ENCODE results near the gene FOXB1. TPM values are rescaled to one million over a fixed set of nuclear protein-coding genes. Genes with fewer than 3 reads are reported as not detected.

The FOXB1 gene
- total RNA-seq, 1 experiment from 2014 or later = not detected

- DNase-seq = no peak
- Mint-ChIP-seq H3K4me3 (ENCODE audit: low read depth, unreplicated experiment) (no peak overlapping the region), H3K9me3 (ENCODE audit: low read depth, unreplicated experiment) (no peaks in the 10 kb centered on the region), H3K36me3 (ENCODE audit: insufficient read depth, unreplicated experiment) (peaks cover 27% of the 10 kb centered on the region), H3K4me1 (ENCODE audit: low read depth, unreplicated experiment) (peaks cover 40% of the 10 kb centered on the region), H3K27me3 (ENCODE audit: unreplicated experiment) (peaks cover 84% of the 10 kb centered on the region), H3K27ac (ENCODE audit: unreplicated experiment) (no peak overlapping the region)
- no TSS peak for BruUV-seq (replicated peaks)
- intact Hi-C loops (cut with micrococcal nuclease; ENCODE audit: unreplicated experiment) = no loop called here
- CTCF ChIA-PET = interaction anchor here (1.2 kb wide), 1 partner anchor 9 kb away, joined by 3 read pairs; no protein-coding TSS in a partner anchor
- TF ChIP-seq CTCF (IDR thresholded peaks at IDR 0.05; ENCODE audit: unreplicated experiment) = no peak
Measured at GRCh38 chr15:60002528-60003218, 1.4 kb upstream of the FOXB1 start.

GRCh38 chr15:60003243-60004008 lies 685 bp upstream of the FOXB1 start:
- no peak for TF ChIP-seq CTCF (IDR thresholded peaks at IDR 0.05; ENCODE audit: unreplicated experiment)
- DNase-seq = no peak
- intact Hi-C loops (cut with micrococcal nuclease; ENCODE audit: unreplicated experiment) = no loop called here
- Mint-ChIP-seq H3K27ac (ENCODE audit: unreplicated experiment) (no peak overlapping the region), H3K27me3 (ENCODE audit: unreplicated experiment) (peaks cover 76% of the 10 kb centered on the region), H3K36me3 (ENCODE audit: insufficient read depth, unreplicated experiment) (peaks cover 27% of the 10 kb centered on the region), H3K4me1 (ENCODE audit: low read depth, unreplicated experiment) (peaks cover 42% of the 10 kb centered on the region), H3K4me3 (ENCODE audit: low read depth, unreplicated experiment) (peak overlapping the region; percentile 38), H3K9me3 (ENCODE audit: low read depth, unreplicated experiment) (no peaks in the 10 kb centered on the region)
- CTCF ChIA-PET = interaction anchor here (0.6 to 1.2 kb wide), 2 partner anchors 10 to 12 kb away, joined by 3 to 4 read pairs; no protein-coding TSS in a partner anchor
- BruUV-seq (replicated peaks) = TSS peak; percentile 35

GRCh38 chr15:60004846-60005351 lies 788 bp downstream of the FOXB1 start:
- intact Hi-C loops (cut with micrococcal nuclease; ENCODE audit: unreplicated experiment) = loop anchor here (5.0 kb wide), 3 partner anchors 72 to 122 kb away; no protein-coding TSS in a partner anchor
- Mint-ChIP-seq H3K27me3 (ENCODE audit: unreplicated experiment) (peaks cover 75% of the 10 kb centered on the region), H3K27ac (ENCODE audit: unreplicated experiment) (no peak overlapping the region), H3K4me3 (ENCODE audit: low read depth, unreplicated experiment) (peak overlapping the region; percentile 97), H3K36me3 (ENCODE audit: insufficient read depth, unreplicated experiment) (peaks cover 24% of the 10 kb centered on the region), H3K9me3 (ENCODE audit: low read depth, unreplicated experiment) (no peaks in the 10 kb centered on the region), H3K4me1 (ENCODE audit: low read depth, unreplicated experiment) (peaks cover 54% of the 10 kb centered on the region)
- DNase-seq = no peak
- no peak for TF ChIP-seq CTCF (IDR thresholded peaks at IDR 0.05; ENCODE audit: unreplicated experiment)
- no TSS peak for BruUV-seq (replicated peaks)
- CTCF ChIA-PET = no interaction called here

GRCh38 chr15:60005352-60006202 lies 1.5 kb downstream of the FOXB1 start:
- intact Hi-C loops (cut with micrococcal nuclease; ENCODE audit: unreplicated experiment) = loop anchor here (5.0 kb wide), 3 partner anchors 72 to 122 kb away; no protein-coding TSS in a partner anchor
- peaks cover 73% of the 10 kb centered on the region for H3K27me3 Mint-ChIP-seq (ENCODE audit: unreplicated experiment)
- CTCF ChIA-PET = interaction anchor here (0.6 kb wide), 1 partner anchor 51 kb away, joined by 6 read pairs; no protein-coding TSS in a partner anchor

More at GRCh38 chr15:60005352-60006202, 1.5 kb downstream of the FOXB1 start:
- peak; percentile 48 for DNase-seq
- TF ChIP-seq CTCF (IDR thresholded peaks at IDR 0.05; ENCODE audit: unreplicated experiment) = no peak
- Mint-ChIP-seq H3K36me3 (ENCODE audit: insufficient read depth, unreplicated experiment) (peaks cover 19% of the 10 kb centered on the region), H3K4me3 (ENCODE audit: low read depth, unreplicated experiment) (peak overlapping the region; percentile 97), H3K4me1 (ENCODE audit: low read depth, unreplicated experiment) (peaks cover 57% of the 10 kb centered on the region), H3K27ac (ENCODE audit: unreplicated experiment) (peak overlapping the region; percentile 92), H3K9me3 (ENCODE audit: low read depth, unreplicated experiment) (no peaks in the 10 kb centered on the region)
- BruUV-seq (replicated peaks) = no TSS peak

All from Calu3 (cell line).